H1 (cell line): Measurements from ENCODE around the gene NAP1L1.

Experiments used
- CTCF ChIP-seq, 3 experiments: IDR thresholded peaks; 1 replicate in 2 of 3; 2 replicates in 1 of 3; pipeline versions ENCODE4 v1.5.1 to v1.6.1; 2011; ENCODE audit warnings: low read length in 3 of 3, mild to moderate bottlenecking in 3 of 3, inconsistent platforms in 2 of 3, low read depth in 1 of 3, moderate library complexity in 1 of 3; ENCODE audit not compliant: insufficient read depth in 1 of 3; ENCODE audit errors: control extremely low read depth in 1 of 3
- POLR2A ChIP-seq, 2 experiments: IDR thresholded peaks; 1 replicate in 1 of 2; 2 replicates in 1 of 2; pipeline ENCODE4 v1.6.1; 2011; ENCODE audit warnings: low read depth in 2 of 2, low read length in 2 of 2, mild to moderate bottlenecking in 2 of 2; ENCODE audit errors: control extremely low read depth in 1 of 2
- POLR2AphosphoS5 ChIP-seq: IDR thresholded peaks from 2 replicates; pipeline ENCODE4 v1.6.1; 2011; ENCODE audit warnings: low read depth, low read length
- SIRT6 ChIP-seq: IDR thresholded peaks from one replicate; pipeline ENCODE4 v1.7.1; 2012; ENCODE audit warnings: low read length, inconsistent platforms

GRCh38 chr12:76096079-76096646, 11.7 kb upstream of the NAP1L1 start:
- TF ChIP-seq SIRT6 = no peak
- TF ChIP-seq CTCF (IDR thresholded peaks at IDR 0.05; ENCODE audit: control extremely low read depth in 1 of 3, insufficient read depth in 1 of 3, low read depth in 1 of 3, low read length in 3 of 3) = no peak
- TF ChIP-seq POLR2AphosphoS5 = no peak
- TF ChIP-seq POLR2A (IDR thresholded peaks at IDR 0.05; ENCODE audit: control extremely low read depth in 1 of 2, low read depth in 2 of 2, low read length in 2 of 2) = no peak
